ENCODE data around the gene CXorf58.

Gene CXorf58

GRCh38 chrX:23901805-23902204 is 6.0 kb upstream of the CXorf58 start:
- no peak overlapping the region for H3K4me3 ChIP-seq (ENCODE audit: low read depth, low read length)
- DNase-seq (ENCODE audit: low read depth) = peak; percentile 77
- TF ChIP-seq CTCF (IDR thresholded peaks at IDR 0.05; ENCODE audit: insufficient read depth, low read depth, low read length, missing control alignments) = peak; percentile 33

DNA sequence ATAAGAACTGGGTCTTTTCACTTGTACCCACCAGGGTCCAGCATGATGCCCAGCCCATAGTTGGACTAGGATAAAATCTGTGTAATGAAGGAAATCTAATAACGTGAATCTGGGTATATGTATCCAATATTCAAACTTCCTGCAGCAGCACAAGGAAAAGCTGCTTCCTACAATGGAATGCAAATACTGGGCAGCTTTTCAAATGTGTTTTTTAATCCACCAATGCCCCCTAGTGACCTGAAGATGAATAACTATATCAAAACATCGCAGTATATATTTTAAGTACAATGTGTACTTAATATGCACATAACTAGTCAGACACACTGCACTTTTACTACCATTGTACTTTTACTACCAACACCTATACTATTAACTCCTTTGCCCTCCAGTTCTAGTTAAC is 5.4 kb upstream of the CXorf58 start:
- H3K4me3 ChIP-seq (ENCODE audit: low read depth, low read length) = no peak overlapping the region
- peak; percentile 15 for TF ChIP-seq CTCF (IDR thresholded peaks at IDR 0.05; ENCODE audit: insufficient read depth, low read depth, low read length, missing control alignments)
- DNase-seq (ENCODE audit: low read depth) = peak; percentile 49

DNA sequence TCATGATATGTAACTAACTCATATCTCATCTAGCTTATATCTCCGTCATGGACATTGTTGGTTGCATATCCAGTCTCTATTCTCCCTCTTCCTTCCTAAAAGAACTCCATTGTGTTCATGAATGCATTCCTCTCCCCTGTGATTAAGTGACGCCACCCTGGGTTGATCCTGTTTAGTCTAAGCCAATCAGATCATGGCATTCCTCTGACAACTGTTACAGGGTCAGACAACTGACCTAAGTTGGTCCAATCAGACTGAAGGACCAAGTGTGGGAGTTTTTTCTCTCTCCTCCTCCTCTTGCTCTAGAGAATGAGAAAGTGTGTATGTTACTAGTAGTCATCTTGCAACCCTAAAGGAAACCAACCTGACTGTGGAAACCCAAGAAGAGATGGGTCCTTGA is 3.7 kb upstream of the CXorf58 start:
- TF ChIP-seq CTCF (IDR thresholded peaks at IDR 0.05; ENCODE audit: insufficient read depth, low read depth, low read length, missing control alignments) = no peak
- peak; percentile 36 for DNase-seq (ENCODE audit: low read depth)
- no peak overlapping the region for H3K4me3 ChIP-seq (ENCODE audit: low read depth, low read length)

GRCh38 chrX:23907111-23907497 is 702 bp upstream of the CXorf58 start:
- DNase-seq (ENCODE audit: low read depth) = peak; percentile 32
- H3K4me3 ChIP-seq (ENCODE audit: low read depth, low read length) = peak overlapping the region; percentile 87
- no peak for TF ChIP-seq CTCF (IDR thresholded peaks at IDR 0.05; ENCODE audit: insufficient read depth, low read depth, low read length, missing control alignments)

- peak; percentile 22 for TF ChIP-seq CTCF (IDR thresholded peaks at IDR 0.05; ENCODE audit: insufficient read depth, low read depth, low read length, missing control alignments)
- DNase-seq (ENCODE audit: low read depth) = peak; percentile 27
- H3K4me3 ChIP-seq (ENCODE audit: low read depth, low read length) = peak overlapping the region; percentile 59
Measured at GRCh38 chrX:23908219-23909004, 606 bp downstream of the CXorf58 start.

- no peak for TF ChIP-seq CTCF (IDR thresholded peaks at IDR 0.05; ENCODE audit: insufficient read depth, low read depth, low read length, missing control alignments)
- H3K4me3 ChIP-seq (ENCODE audit: low read depth, low read length) = no peak overlapping the region
- DNase-seq (ENCODE audit: low read depth) = no peak
Measured at GRCh38 chrX:23911126-23911835, 3.5 kb downstream of the CXorf58 start.
